HepG2 (cell line): ENCODE data around the gene VAV2. TPM values are rescaled to one million over a fixed set of nuclear protein-coding genes. Genes with fewer than 3 reads are reported as not detected.

Experiments used
- ATAC-seq: fragments of 200-7000 bp; cut with Tn5 transposase; 3 replicates; pipeline ENCODE4 v1.9.1; 2020; ENCODE audit warnings: mild to moderate bottlenecking, moderate library complexity
- BruUV-seq: library from RNA; stranded (reverse); fragments of 400-500 nt; replicated peaks from 2 replicates; lab custom pipeline; 2021; lab: Mats Ljungman, UMichigan
- CTCF ChIA-PET: fragments of 300-600 bp; formaldehyde crosslinking; extraction: SDS; loops from one replicate; lab custom pipeline; 2021; ENCODE audit warnings: low total read pairs, inconsistent platforms, low intra/inter-chr PET ratio; lab: Yijun Ruan, JAX
- POLR2A ChIA-PET: fragments of 350-600 bp; sonication (Branson Sonifier 250); formaldehyde crosslinking; loops from one replicate; lab custom pipeline; 2020; ENCODE audit warnings: antibody characterized with exemption, inconsistent platforms; lab: Yijun Ruan, JAX
- DNase-seq: peaks from one replicate; pipeline ENCODE4 v3.0.0-alpha.2; 2015; ENCODE audit warnings: low spot score
- FAIRE-seq: peaks from 3 replicates; lab custom pipeline; 2011; peaks lifted over from hg19 to GRCh38; lab: Jason Lieb, UNC
- H2AFZ ChIP-seq: one replicate; pipeline ENCODE4 v1.6.1; 2011; ENCODE audit warnings: low read length, inconsistent platforms
- H3K27ac ChIP-seq: fragments of 300-600 bp; 3 replicates; pipeline ENCODE4 v1.8.0; 2011; ENCODE audit warnings: mixed run types, mild to moderate bottlenecking, mixed read lengths, low read length, inconsistent platforms; ENCODE audit not compliant: insufficient read depth; ENCODE audit errors: extremely low read length
- H3K27me3 ChIP-seq, 2 experiments: fragments of 200-600 bp in 1 of 2; 2 replicates in 1 of 2; 3 replicates in 1 of 2; pipeline versions ENCODE4 v1.6.0 to v1.8.0; 2011; ENCODE audit warnings: low read length in 2 of 2, mild to moderate bottlenecking in 2 of 2, moderate library complexity in 2 of 2, inconsistent platforms in 1 of 2; ENCODE audit not compliant: insufficient read depth in 2 of 2, control insufficient read depth in 1 of 2
- H3K36me3 ChIP-seq, 2 experiments: fragments of 200-600 bp in 1 of 2; replicated peaks in 1 of 2; 2 replicates in 1 of 2; 3 replicates in 1 of 2; pipeline versions ENCODE4 v1.5.1 to v1.8.0; 2011; ENCODE audit warnings: low read length in 2 of 2, inconsistent platforms in 1 of 2; ENCODE audit not compliant: insufficient read depth in 2 of 2, control insufficient read depth in 1 of 2
- H3K4me1 ChIP-seq: 2 replicates; pipeline ENCODE4 v1.5.1; 2012; ENCODE audit warnings: low read length, inconsistent platforms; ENCODE audit not compliant: insufficient read depth
- H3K4me2 ChIP-seq: 2 replicates; pipeline ENCODE4 v1.6.0; 2011; ENCODE audit warnings: low read depth, low read length, inconsistent platforms
- H3K4me3 ChIP-seq, 3 experiments: fragments of 200-600 bp in 1 of 3; sonication (generic), shearing (Covaris generic) in 1 of 3; replicated peaks in 1 of 3; 2 replicates each; pipeline ENCODE4 v1.5.1; 2011 to 2016; ENCODE audit warnings: low read length in 3 of 3, inconsistent platforms in 2 of 3, low read depth in 2 of 3, mild to moderate bottlenecking in 2 of 3, control low read depth in 1 of 3, mixed read lengths in 1 of 3; ENCODE audit not compliant: insufficient read depth in 1 of 3
- H3K79me2 ChIP-seq: one replicate; pipeline ENCODE4 v1.6.1; 2011; ENCODE audit warnings: low read length, inconsistent platforms; ENCODE audit not compliant: insufficient read depth
- H3K9ac ChIP-seq: 2 replicates; pipeline ENCODE4 v1.6.0; 2011; ENCODE audit warnings: mild to moderate bottlenecking, low read depth, low read length, inconsistent platforms; ENCODE audit not compliant: insufficient read depth
- H3K9me3 ChIP-seq: 2 replicates; pipeline ENCODE4 v1.5.1; 2012; ENCODE audit warnings: mild to moderate bottlenecking, low read length
- H4K20me1 ChIP-seq: 2 replicates; pipeline ENCODE4 v1.6.0; 2011; ENCODE audit warnings: inconsistent platforms, mild to moderate bottlenecking, low read length, moderate library complexity; ENCODE audit not compliant: insufficient read depth
- FOXO1 ChIP-seq: sonication (generic); formaldehyde crosslinking; IDR thresholded peaks from 2 replicates; pipeline ENCODE4 v1.4.0; 2020; ENCODE audit warnings: missing genetic modification reagents
- KAT8 ChIP-seq: IDR thresholded peaks from 2 replicates; pipeline ENCODE4 v1.6.1; 2016; ENCODE audit warnings: missing genetic modification reagents, missing compliant biosample characterization
- KMT2A ChIP-seq: sonication (generic); formaldehyde crosslinking; IDR thresholded peaks from 2 replicates; pipeline ENCODE4 v1.4.0; 2020; ENCODE audit warnings: missing genetic modification reagents
- NFE2L2 ChIP-seq: fragments of 150-350 bp; IDR thresholded peaks from 2 replicates; pipeline ENCODE4 v1.6.1; 2014; ENCODE audit warnings: low read length
- NR3C1 ChIP-seq: sonication (generic); formaldehyde crosslinking; IDR thresholded peaks from 2 replicates; pipeline ENCODE4 v1.4.0; 2020; ENCODE audit warnings: missing genetic modification reagents
- REST ChIP-seq, 2 experiments: IDR thresholded peaks; 2 replicates each; pipeline ENCODE4 v1.6.1; 2011 to 2012; ENCODE audit warnings: low read length in 2 of 2, borderline replicate concordance in 1 of 2, low read depth in 1 of 2, mild to moderate bottlenecking in 1 of 2, moderate library complexity in 1 of 2
- SIN3A ChIP-seq: IDR thresholded peaks from 2 replicates; pipeline ENCODE4 v1.6.1; 2011; ENCODE audit warnings: low read depth, mild to moderate bottlenecking, control low read depth, low read length, borderline replicate concordance
- SP1 ChIP-seq, 2 experiments: fragments of 450-650 bp in 1 of 2; sonication (generic) in 1 of 2; formaldehyde crosslinking in 1 of 2; IDR thresholded peaks; 2 replicates each; pipeline versions ENCODE4 v1.4.0 to v1.6.1; 2016 to 2020; ENCODE audit warnings: missing genetic modification reagents in 1 of 2
- U2AF2 ChIP-seq: fragments of 200-400 bp; formaldehyde crosslinking; IDR thresholded peaks from 2 replicates; pipeline ENCODE4 v1.6.1; 2017; ENCODE audit warnings: low read depth, mild to moderate bottlenecking, low read length
- ZBTB10 ChIP-seq: sonication (generic); formaldehyde crosslinking; IDR thresholded peaks from 2 replicates; pipeline ENCODE4 v1.4.0; 2020; ENCODE audit warnings: missing genetic modification reagents, borderline replicate concordance
- ZNF7 ChIP-seq: IDR thresholded peaks from 2 replicates; pipeline ENCODE4 v1.6.1; 2016; ENCODE audit warnings: missing biosample characterization, missing genetic modification reagents
- WGBS: methylation state at CpG from one replicate; pipeline ENCODE4 v1.1.6; 2017; ENCODE audit warnings: low lambda C conversion rate; 5-methylcytosine and 5-hydroxymethylcytosine counted together
- in situ Hi-C: cut with HindIII; loops from 2 replicates; pipeline ENCODE4 v1.10.0; 2017; ENCODE audit warnings: low pct_unique_long_range_greater_than_20kb; ENCODE audit not compliant: extremely low pct_ligation_motif_present
- intact Hi-C: fragments of 100-400 bp; cut with micrococcal nuclease; formaldehyde crosslinking; loops from one replicate; pipeline ENCODE4 v1.10.0; 2022; ENCODE audit not compliant: unreplicated experiment
- polyA plus RNA-seq, 8 experiments: library from polyadenylated mRNA; depleted of rRNA in 3 of 8; stranded (reverse) in 7 of 8; unstranded in 1 of 8; fragments of >200 nt; fragmentation: Illumina TruSeq in 4 of 8; extraction: Trizol in 4 of 8; gene quantifications; 2 replicates each; pipeline versions ENCODE4 v1.2.1 to v1.2.3, GENCODE V29; 2011 to 2016; ENCODE audit warnings: low read depth in 4 of 8, missing spikeins in 1 of 8, mixed read lengths in 1 of 8; ENCODE audit not compliant: insufficient read depth in 1 of 8
- total RNA-seq, 5 experiments: library from RNA; depleted of rRNA; stranded (reverse); fragments of >200 nt; fragmentation: Illumina TruSeq; extraction: Trizol; gene quantifications; 2 replicates each; pipeline ENCODE4 v1.2.3, GENCODE V29; 2016; ENCODE audit warnings: low read depth in 1 of 5
- TF ChIP-seq, protein P1 (sequence below): sonication (generic); formaldehyde crosslinking; IDR thresholded peaks from 2 replicates; pipeline ENCODE4 v1.4.0; 2020; ENCODE audit warnings: missing genetic modification reagents, borderline replicate concordance

Gene VAV2
- total and polyA plus RNA-seq, 2 of the 13 experiments (the other 11 are each of a cell fraction or from before 2014, with no cell fraction given) = 22.5 to 22.9 TPM

DNA sequence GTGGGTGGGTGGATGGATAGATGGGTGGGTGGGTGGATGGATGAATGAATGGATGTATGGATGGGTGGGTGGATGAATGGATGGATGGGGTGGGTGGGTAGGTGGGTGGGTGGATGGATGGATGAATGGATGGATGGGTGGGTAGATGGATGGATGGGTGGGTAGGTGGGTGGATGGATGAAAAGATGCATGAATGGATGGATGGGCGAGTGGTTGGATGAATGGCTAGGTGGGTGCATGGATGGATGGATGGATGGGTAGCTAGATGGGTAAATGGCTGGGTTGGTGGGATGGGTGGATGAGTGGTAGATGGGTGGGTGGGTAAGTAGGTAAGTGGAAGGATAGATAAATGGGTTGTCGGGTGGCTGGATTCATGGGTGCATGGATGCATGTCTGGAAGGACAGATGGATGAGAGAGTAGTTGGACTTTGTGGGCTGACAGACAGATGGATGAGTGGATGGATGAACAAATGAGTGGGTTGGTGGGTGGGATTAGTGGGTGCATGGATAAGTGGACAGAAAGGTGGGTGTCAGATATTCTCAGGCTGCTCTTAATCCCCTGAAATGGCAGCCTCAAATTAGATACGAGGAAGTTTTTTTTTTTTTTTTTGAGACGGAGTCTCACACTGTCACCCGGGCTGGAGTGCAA, 153.1 kb downstream of the VAV2 start:
- POLR2A ChIA-PET = interaction anchor here (2.8 kb wide), 1 partner anchor 54 kb away, joined by 7 read pairs; no protein-coding TSS in a partner anchor
- H3K9me3 ChIP-seq = no peaks in the 10 kb centered on the region
- no peak for ATAC-seq
- peaks cover 4 to 9% of the 10 kb centered on the region in 2 experiments; a peak in 4 of 5 replicates for H3K36me3 ChIP-seq
- intact Hi-C loops (no loop called here), in situ Hi-C loops (no loop called here)
- no peaks in the 10 kb centered on the region for H3K27me3 ChIP-seq
- TF ChIP-seq U2AF2 (no peak), ZBTB10 (CRISPR knock-in tag) (no peak), NR3C1 (CRISPR knock-in tag) (no peak), SIN3A (no peak), ZNF7 (CRISPR knock-in tag) (no peak), KMT2A (CRISPR knock-in tag) (no peak), SP1 (IDR thresholded peaks at IDR 0.05) (no peak), SP1 (CRISPR knock-in tag; IDR thresholded peaks at IDR 0.05) (no peak), REST (IDR thresholded peaks at IDR 0.05; ENCODE audit: borderline replicate concordance in 1 of 2, low read depth in 1 of 2, low read length in 2 of 2) (no peak), FOXO1 (CRISPR knock-in tag) (no peak), KAT8 (CRISPR knock-in tag) (no peak), NFE2L2 (no peak)
- TF ChIP-seq, protein P1, sequence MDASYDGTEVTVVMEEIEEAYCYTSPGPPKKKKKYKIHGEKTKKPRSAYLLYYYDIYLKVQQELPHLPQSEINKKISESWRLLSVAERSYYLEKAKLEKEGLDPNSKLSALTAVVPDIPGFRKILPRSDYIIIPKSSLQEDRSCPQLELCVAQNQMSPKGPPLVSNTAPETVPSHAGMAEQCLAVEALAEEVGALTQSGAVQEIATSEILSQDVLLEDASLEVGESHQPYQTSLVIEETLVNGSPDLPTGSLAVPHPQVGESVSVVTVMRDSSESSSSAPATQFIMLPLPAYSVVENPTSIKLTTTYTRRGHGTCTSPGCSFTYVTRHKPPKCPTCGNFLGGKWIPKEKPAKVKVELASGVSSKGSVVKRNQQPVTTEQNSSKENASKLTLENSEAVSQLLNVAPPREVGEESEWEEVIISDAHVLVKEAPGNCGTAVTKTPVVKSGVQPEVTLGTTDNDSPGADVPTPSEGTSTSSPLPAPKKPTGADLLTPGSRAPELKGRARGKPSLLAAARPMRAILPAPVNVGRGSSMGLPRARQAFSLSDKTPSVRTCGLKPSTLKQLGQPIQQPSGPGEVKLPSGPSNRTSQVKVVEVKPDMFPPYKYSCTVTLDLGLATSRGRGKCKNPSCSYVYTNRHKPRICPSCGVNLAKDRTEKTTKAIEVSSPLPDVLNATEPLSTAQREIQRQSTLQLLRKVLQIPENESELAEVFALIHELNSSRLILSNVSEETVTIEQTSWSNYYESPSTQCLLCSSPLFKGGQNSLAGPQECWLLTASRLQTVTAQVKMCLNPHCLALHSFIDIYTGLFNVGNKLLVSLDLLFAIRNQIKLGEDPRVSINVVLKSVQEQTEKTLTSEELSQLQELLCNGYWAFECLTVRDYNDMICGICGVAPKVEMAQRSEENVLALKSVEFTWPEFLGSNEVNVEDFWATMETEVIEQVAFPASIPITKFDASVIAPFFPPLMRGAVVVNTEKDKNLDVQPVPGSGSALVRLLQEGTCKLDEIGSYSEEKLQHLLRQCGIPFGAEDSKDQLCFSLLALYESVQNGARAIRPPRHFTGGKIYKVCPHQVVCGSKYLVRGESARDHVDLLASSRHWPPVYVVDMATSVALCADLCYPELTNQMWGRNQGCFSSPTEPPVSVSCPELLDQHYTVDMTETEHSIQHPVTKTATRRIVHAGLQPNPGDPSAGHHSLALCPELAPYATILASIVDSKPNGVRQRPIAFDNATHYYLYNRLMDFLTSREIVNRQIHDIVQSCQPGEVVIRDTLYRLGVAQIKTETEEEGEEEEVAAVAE (CRISPR knock-in tag) = no peak
- BruUV-seq = no TSS peak
- CTCF ChIA-PET = no interaction called here
- H3K27ac ChIP-seq = no peak overlapping the region
- H3K4me3 ChIP-seq = no peak overlapping the region
- no peak overlapping the region for H2AFZ ChIP-seq
- H3K4me1 ChIP-seq = peaks cover 19% of the 10 kb centered on the region
- FAIRE-seq = no peak
- H3K4me2 ChIP-seq = no peak overlapping the region
- H4K20me1 ChIP-seq = peaks cover 40% of the 10 kb centered on the region; the same call in 1 of the 2 replicates
- WGBS = 95% methylated on average over 5 of the region's 5 CpGs
- H3K79me2 ChIP-seq = peaks cover 9% of the 10 kb centered on the region
- no peak for DNase-seq
- H3K9ac ChIP-seq = no peak overlapping the region
